ENCODE results near the gene TSPEAR.

GRCh38 chr21:44716984-44717383, 5.6 kb upstream of the TSPEAR start:
- TF ChIP-seq CTCF (IDR thresholded peaks at IDR 0.05) (no peak), POLR2A (IDR thresholded peaks at IDR 0.05) (no peak)

Measured in thyroid gland (tissue), 4 donors.